Upper lobe of left lung (tissue), 4 donors: Measurements from ENCODE around the gene CBL.

Experiments
- POLR2A ChIP-seq, 4 donors: fragments of 450-650 bp; IDR thresholded peaks; one replicate each; pipeline ENCODE4 v1.5.1; 2016 to 2017; ENCODE audit warnings: antibody characterized with exemption in 4 of 4, mild to moderate bottlenecking in 2 of 4
- POLR2AphosphoS5 ChIP-seq, 2 donors: sonication (generic); formaldehyde crosslinking; IDR thresholded peaks; one replicate each; pipeline ENCODE4 v1.5.1; 2017; ENCODE audit warnings: antibody characterized with exemption in 2 of 2
- TF ChIP-seq, protein P1 (sequence below), 6 experiments: fragments of 450-650 bp in 4 of 6; fragments of 200-600 bp in 2 of 6; sonication (generic) in 2 of 6; IDR thresholded peaks; one replicate each; pipeline ENCODE4 v1.5.1; 2016 to 2019; ENCODE audit warnings: antibody characterized with exemption in 6 of 6

DNA sequence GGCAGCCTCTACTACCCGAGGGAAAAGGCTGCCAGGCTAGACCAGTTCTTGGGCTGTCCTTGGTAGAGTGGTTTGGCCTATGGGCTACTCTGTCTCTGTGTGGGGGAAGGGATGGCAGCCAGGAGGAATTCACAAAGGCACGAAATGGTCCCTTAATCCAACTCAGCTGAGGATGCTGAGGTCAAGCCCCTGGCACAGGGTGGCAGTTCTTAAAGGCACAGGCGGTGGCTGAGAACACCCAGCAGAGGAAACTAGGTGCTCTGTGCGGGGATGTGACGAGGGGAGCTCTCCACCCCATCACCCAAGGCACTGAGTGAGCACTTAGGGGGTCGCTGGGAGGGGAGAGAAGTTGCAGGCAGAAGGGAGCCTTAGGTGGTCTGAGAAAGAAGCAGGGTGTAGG, 140.5 kb downstream of the CBL start, which contains the start of gene MFRP:
- TF ChIP-seq POLR2AphosphoS5 (IDR thresholded peaks at IDR 0.05), result no peak
- no peak for TF ChIP-seq POLR2A (IDR thresholded peaks at IDR 0.05)
- TF ChIP-seq, protein P1, sequence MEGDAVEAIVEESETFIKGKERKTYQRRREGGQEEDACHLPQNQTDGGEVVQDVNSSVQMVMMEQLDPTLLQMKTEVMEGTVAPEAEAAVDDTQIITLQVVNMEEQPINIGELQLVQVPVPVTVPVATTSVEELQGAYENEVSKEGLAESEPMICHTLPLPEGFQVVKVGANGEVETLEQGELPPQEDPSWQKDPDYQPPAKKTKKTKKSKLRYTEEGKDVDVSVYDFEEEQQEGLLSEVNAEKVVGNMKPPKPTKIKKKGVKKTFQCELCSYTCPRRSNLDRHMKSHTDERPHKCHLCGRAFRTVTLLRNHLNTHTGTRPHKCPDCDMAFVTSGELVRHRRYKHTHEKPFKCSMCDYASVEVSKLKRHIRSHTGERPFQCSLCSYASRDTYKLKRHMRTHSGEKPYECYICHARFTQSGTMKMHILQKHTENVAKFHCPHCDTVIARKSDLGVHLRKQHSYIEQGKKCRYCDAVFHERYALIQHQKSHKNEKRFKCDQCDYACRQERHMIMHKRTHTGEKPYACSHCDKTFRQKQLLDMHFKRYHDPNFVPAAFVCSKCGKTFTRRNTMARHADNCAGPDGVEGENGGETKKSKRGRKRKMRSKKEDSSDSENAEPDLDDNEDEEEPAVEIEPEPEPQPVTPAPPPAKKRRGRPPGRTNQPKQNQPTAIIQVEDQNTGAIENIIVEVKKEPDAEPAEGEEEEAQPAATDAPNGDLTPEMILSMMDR (IDR thresholded peaks at IDR 0.05), result no peak
